GM19239 (cell line): ENCODE measurements around the gene PCDHA7.
"Not testable (repeated sequence)": the region's sequence is repeated elsewhere in the genome, so short reads cannot be mapped to it uniquely, and the experiment has no call there.

ENCODE experiments used
- DNase-seq: peaks from one replicate; pipeline ENCODE4 v3.0.0; 2011; ENCODE audit warnings: low spot score; ENCODE audit not compliant: insufficient read length
- FAIRE-seq: peaks from 2 replicates; lab custom pipeline; 2011; peaks lifted over from hg19 to GRCh38; lab: Jason Lieb, UNC

The PCDHA7 gene

GRCh38 chr5:140857177-140857986 lies 23.3 kb downstream of the PCDHA7 start:
- no peak for FAIRE-seq

GRCh38 chr5:140857987-140858240 lies 23.8 kb downstream of the PCDHA7 start:
- DNase-seq (no peak), FAIRE-seq (no peak)

More at GRCh38 chr5:140857177-140857986, 23.3 kb downstream of the PCDHA7 start:
- no peak for DNase-seq

DNA sequence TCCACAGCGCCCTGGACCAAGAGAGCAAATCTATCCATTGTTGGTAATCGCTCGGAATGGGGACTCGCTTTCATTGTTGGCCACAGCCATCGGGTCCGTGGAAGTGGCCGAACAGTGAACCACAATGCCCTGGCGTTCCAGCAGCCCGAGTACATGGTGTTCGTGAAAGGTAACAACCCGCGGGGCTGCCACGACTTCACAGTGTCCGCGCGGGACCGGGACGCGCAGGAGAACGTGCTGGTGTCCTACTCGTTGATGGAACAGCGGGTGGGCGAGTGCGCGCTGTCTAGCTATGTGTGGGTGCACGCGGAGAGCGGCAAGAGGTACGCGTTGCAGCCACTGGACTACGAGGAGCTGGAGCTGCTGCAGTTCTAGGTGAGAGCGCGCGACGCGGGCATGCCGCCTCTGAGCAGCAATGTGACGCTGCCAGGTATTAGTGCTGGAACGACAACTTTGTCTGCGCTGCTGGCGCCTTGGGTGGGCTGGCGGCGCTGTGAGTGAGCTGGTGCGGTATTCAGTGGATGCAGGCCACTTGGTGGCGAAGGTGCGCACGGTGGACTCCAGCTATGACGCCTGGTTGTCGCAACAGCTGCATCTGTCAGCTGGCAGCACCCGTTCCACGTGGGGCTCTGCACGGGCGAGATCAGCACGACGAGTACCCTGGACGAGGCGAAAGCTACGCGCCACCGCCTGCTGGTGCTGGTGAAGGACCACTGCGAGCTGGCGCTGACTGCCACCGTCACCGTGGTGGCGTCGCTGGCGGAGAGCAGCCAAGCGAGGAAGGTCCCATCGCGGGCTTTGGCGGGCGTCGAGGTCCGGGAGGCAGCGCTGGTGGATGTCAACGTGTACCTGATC lies 28.6 kb downstream of the PCDHA7 start:
- DNase-seq (no peak), FAIRE-seq (no peak)

GRCh38 chr5:140868721-140869554 lies 34.9 kb downstream of the PCDHA7 start, which contains the start of gene PCDHA11:
Gene PCDHA11 (plus strand): TSS chr5:140868957. CDS start chr5:140869104, 147 bp downstream.
- DNase-seq (no peak), FAIRE-seq (no peak)

DNA sequence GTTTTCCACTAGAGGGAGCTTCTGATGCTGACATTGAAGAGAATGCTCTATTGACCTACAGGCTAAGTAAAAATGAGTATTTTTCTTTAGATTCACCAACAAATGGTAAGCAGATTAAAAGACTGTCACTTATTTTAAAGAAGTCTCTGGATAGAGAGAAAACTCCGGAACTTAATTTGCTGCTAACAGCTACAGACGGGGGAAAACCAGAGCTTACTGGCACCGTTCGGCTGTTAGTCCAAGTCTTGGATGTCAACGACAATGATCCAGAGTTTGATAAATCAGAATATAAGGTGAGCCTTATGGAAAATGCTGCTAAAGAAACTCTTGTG lies 35.5 kb downstream of the PCDHA7 start:
- FAIRE-seq (no peak), DNase-seq (no peak)

GRCh38 chr5:140870221-140871201 lies 36.4 kb downstream of the PCDHA7 start:
- DNase-seq (no peak), FAIRE-seq (no peak)

DNA sequence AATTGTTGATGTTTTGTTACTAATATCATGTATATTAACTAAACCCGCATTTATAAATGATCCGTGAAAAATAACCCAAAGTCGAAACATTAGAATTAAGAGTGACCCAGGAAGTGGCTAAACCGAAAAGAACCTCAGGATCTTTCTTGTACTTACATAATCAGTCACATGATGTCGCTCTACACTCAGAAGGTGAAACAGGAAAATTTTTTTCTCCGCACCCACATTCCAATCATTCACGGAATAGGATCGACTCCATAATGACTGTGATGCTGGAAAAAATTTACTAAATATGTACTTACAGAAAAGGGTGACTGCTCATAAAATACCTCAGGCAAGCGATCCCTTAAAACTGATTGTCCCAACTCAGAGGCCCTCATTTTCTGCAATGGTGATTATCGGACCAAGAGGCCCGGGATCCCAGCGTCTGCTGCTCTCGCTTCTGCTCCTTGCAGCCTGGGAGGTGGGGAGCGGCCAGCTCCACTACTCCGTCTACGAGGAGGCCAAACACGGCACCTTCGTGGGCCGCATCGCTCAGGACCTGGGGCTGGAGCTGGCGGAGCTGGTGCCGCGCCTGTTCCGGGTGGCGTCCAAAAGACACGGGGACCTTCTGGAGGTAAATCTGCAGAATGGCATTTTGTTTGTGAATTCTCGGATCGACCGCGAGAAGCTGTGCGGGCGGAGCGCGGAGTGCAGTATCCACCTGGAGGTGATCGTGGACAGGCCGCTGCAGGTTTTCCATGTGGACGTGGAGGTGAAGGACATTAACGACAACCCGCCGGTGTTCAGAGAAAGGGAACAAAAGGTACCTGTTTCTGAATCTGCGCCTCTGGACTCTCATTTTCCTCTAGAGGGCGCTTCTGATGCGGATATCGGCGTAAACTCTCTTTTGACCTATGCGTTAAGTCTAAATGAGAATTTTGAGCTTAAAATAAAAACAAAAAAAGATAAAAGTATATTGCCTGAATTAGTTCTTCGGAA lies 41.3 kb downstream of the PCDHA7 start, which contains the start of gene PCDHA12:
Gene PCDHA12 (plus strand): TSS at position 224 of the 981 bp plus-strand sequence. CDS start 165 bp downstream, at position 389.
- DNase-seq (no peak), FAIRE-seq (no peak)

- not testable (repeated sequence) for DNase-seq, FAIRE-seq
These were observed 42.6 kb downstream of the PCDHA7 start for GRCh38 chr5:140876541-140877261.

GRCh38 chr5:140877262-140877581 lies 43.2 kb downstream of the PCDHA7 start:
- DNase-seq = no peak

DNA sequence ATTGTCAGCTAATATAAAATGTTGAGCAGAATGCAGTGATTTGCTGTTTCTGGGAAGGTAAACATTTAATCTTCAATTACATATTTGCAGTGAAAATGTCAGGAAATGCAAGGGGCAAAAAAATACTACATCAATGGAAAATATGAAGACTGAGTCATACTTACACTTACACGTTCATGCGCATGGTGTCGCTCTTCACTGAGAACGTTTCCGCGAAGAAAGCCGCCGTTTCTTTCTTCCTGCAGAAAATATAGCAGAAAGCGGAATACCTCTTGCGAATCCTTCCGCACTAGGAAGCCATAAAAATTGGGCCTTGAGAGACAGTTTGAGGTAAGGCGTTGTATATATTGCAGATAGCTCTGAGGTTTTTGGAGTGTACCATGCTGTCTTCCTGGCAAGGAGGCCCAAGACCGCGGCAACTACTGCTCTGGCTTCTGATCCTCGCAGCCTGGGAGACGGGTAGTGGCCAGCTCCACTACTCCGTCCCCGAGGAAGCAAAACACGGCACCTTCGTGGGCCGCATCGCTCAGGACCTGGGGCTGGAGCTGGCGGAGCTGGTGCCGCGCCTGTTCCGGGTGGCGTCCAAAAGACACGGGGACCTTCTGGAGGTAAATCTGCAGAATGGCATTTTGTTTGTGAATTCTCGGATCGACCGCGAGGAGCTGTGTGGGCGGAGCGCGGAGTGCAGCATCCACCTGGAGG lies 48.0 kb downstream of the PCDHA7 start, which contains the start of gene PCDHA13:
Gene PCDHA13 (plus strand): TSS at position 236 of the 702 bp plus-strand sequence. CDS start 145 bp downstream, at position 381.
- DNase-seq (no peak), FAIRE-seq (no peak)

More at GRCh38 chr5:140877262-140877581, 43.2 kb downstream of the PCDHA7 start:
- no peak for FAIRE-seq

GRCh38 chr5:140882591-140882899 lies 48.5 kb downstream of the PCDHA7 start:
- DNase-seq (no peak), FAIRE-seq (no peak)

- DNase-seq = no peak
- FAIRE-seq = no peak
These were observed 49.3 kb downstream of the PCDHA7 start for GRCh38 chr5:140883373-140883772.

DNA sequence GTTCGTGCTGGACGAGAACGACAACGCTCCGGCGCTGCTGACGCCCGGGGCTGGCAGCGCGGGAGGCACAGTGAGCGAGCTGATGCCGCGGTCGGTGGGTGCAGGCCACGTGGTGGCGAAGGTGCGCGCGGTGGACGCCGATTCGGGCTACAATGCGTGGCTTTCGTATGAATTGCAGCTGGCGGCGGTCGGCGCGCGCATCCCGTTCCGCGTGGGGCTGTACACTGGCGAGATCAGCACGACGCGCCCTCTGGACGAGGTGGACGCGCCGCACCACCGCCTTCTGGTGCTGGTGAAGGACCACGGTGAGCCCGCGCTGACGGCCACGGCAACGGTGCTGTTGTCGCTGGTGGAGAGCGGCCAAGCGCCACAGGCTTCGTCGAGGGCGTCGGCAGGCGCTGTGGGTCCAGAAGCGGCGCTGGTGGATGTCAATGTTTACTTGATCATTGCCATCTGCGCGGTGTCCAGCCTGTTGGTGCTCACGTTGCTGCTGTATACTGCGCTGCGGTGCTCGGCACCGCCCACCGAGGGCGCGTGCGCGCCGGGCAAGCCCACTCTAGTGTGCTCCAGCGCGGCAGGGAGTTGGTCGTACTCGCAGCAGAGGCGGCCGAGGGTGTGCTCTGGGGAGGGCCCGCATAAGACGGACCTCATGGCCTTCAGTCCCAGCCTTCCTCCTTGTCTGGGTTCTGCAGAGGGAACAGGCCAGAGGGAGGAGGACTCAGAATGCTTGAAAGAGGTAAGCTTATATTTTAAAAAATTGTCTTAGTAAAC lies 50.0 kb downstream of the PCDHA7 start:
- no peak for FAIRE-seq
- no peak for DNase-seq
